Esophagus squamous epithelium (tissue), 5 donors: ENCODE results near the gene GCFC2. TPM values are rescaled to one million over a fixed set of nuclear protein-coding genes. Genes with fewer than 3 reads are reported as not detected.
"Not testable (repeated sequence)": the region's sequence is repeated elsewhere in the genome, so short reads cannot be mapped to it uniquely, and the experiment has no call there.

ENCODE experiments used
- DNase-seq: peaks from one replicate; lab custom pipeline; 2025; lab: John Stamatoyannopoulos, UW
- H3K27ac ChIP-seq, 4 donors: fragments of 200-600 bp; sonication (generic); one replicate each; pipeline ENCODE4 v1.5.1; 2016 to 2019; ENCODE audit warnings: mild to moderate bottlenecking in 1 of 4
- H3K27me3 ChIP-seq, 4 donors: fragments of 200-600 bp; sonication (generic); 1 replicate in 3 of 4; 2 replicates in 1 of 4; pipeline versions ENCODE4 v1.5.1 to v1.6.0; 2017 to 2021; ENCODE audit warnings: antibody characterized with exemption in 1 of 4
- H3K36me3 ChIP-seq, 3 donors: fragments of 200-600 bp; sonication (generic); one replicate each; pipeline ENCODE4 v1.5.1; 2016 to 2019
- H3K4me1 ChIP-seq, 3 donors: fragments of 200-600 bp; sonication (generic); one replicate each; pipeline ENCODE4 v1.5.1; 2017 to 2019
- H3K4me3 ChIP-seq, 4 donors: fragments of 200-600 bp; sonication (generic); 1 replicate in 3 of 4; 2 replicates in 1 of 4; pipeline ENCODE4 v1.5.1; 2016 to 2019; ENCODE audit warnings: mild to moderate bottlenecking in 2 of 4, moderate library complexity in 1 of 4
- H3K9me3 ChIP-seq, 3 donors: fragments of 200-600 bp; sonication (generic); one replicate each; pipeline ENCODE4 v1.5.1; 2016 to 2019
- POLR2A ChIP-seq, 4 donors: fragments of 450-650 bp; IDR thresholded peaks; one replicate each; pipeline ENCODE4 v1.6.1; 2017; ENCODE audit warnings: antibody characterized with exemption in 4 of 4, mild to moderate bottlenecking in 4 of 4, moderate library complexity in 3 of 4
- WGBS, 2 donors: methylation state at CpG; one replicate each; pipeline ENCODE4 v1.1.5; 2018; 5-methylcytosine and 5-hydroxymethylcytosine counted together
- intact Hi-C: fragments of 100-400 bp; cut with DNase I; formaldehyde crosslinking; loops from one replicate; pipeline ENCODE4 v1.15.0; 2022
- total RNA-seq, 4 donors: library from RNA; depleted of rRNA; stranded (reverse); fragments of >200 nt; gene quantifications; one replicate each; pipeline ENCODE4 v1.1.0, GENCODE V29; 2016
- TF ChIP-seq, protein P1 (sequence below), 6 experiments: fragments of 450-650 bp in 4 of 6; fragments of 200-600 bp in 2 of 6; sonication (generic) in 2 of 6; IDR thresholded peaks; one replicate each; pipeline ENCODE4 v1.5.1; 2016 to 2019; ENCODE audit warnings: antibody characterized with exemption in 6 of 6, mild to moderate bottlenecking in 4 of 6, moderate library complexity in 4 of 6
- donor health status: DM: yes; HTN: yes; CAD: no.

The GCFC2 gene
- total RNA-seq, 4 donors from 2014 or later = 10.2 to 22.7 (median 14.5) TPM

DNA sequence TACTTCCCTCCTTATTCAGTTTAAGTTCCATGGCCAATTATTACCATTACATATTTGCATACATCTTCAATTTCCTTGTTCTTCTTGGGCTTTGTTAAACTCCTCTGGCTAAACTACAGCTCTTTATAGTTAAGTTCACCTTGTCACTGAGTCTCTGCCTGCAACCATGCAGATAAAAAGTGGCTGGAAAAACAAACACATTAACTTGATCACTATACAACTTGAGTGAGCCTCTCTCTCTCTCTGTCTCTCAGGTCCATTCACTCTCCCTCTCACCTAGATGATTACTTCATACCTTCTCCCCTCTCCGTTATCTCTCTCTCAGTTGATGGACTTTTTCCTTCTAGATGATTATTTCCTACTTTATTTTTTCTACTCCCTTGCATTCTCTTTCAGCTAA is 30.3 kb downstream of the GCFC2 start:
- DNase-seq = no peak
- Histone ChIP-seq H3K9me3 (no peaks in the 10 kb centered on the region), H3K4me3 (no peak overlapping the region), H3K4me1 (no peaks in the 10 kb centered on the region), H3K27me3 (no peaks in the 10 kb centered on the region), H3K36me3 (peaks cover 0 to 73% (median 0%) of the 10 kb centered on the region in 3 donors), H3K27ac (no peak overlapping the region)
- WGBS, 2 donors = 88 to 96% methylated on average over 1 of the region's 1 CpG
- TF ChIP-seq, protein P1, sequence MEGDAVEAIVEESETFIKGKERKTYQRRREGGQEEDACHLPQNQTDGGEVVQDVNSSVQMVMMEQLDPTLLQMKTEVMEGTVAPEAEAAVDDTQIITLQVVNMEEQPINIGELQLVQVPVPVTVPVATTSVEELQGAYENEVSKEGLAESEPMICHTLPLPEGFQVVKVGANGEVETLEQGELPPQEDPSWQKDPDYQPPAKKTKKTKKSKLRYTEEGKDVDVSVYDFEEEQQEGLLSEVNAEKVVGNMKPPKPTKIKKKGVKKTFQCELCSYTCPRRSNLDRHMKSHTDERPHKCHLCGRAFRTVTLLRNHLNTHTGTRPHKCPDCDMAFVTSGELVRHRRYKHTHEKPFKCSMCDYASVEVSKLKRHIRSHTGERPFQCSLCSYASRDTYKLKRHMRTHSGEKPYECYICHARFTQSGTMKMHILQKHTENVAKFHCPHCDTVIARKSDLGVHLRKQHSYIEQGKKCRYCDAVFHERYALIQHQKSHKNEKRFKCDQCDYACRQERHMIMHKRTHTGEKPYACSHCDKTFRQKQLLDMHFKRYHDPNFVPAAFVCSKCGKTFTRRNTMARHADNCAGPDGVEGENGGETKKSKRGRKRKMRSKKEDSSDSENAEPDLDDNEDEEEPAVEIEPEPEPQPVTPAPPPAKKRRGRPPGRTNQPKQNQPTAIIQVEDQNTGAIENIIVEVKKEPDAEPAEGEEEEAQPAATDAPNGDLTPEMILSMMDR (IDR thresholded peaks at IDR 0.05) = no peak
- TF ChIP-seq POLR2A (IDR thresholded peaks at IDR 0.05) = no peak
- intact Hi-C loops = no loop called here

DNA sequence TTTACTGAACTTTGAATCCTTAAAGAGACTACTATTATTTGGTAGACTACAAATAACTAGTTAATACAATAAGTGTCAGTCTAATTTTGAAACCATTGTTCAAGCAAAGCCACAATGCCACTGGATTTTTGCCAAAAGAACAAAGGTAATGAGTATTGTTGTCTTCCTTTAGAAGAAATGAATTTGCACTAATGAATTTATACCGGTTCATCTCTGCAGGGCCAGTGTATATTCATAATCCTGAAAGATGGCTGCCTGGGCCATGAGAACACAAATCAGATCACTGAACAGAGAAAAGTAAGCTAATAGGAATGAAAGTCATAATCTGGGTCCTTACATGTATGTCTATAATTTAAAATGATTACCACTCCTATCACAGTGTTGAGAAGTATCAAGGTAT is 31.2 kb downstream of the GCFC2 start:
- H3K4me1 ChIP-seq = no peaks in the 10 kb centered on the region
- peaks cover 0 to 64% (median 0%) of the 10 kb centered on the region in 3 donors for H3K36me3 ChIP-seq
- 74 to 82% methylated on average over 1 of the region's 1 CpG for WGBS, 2 donors
- no peak overlapping the region for H3K4me3 ChIP-seq
- no peaks in the 10 kb centered on the region for H3K9me3 ChIP-seq
- H3K27me3 ChIP-seq = no peaks in the 10 kb centered on the region
- intact Hi-C loops = no loop called here
- no peak overlapping the region for H3K27ac ChIP-seq
- DNase-seq = no peak
- TF ChIP-seq POLR2A (IDR thresholded peaks at IDR 0.05) = no peak
- TF ChIP-seq, protein P1 (IDR thresholded peaks at IDR 0.05) = no peak

DNA sequence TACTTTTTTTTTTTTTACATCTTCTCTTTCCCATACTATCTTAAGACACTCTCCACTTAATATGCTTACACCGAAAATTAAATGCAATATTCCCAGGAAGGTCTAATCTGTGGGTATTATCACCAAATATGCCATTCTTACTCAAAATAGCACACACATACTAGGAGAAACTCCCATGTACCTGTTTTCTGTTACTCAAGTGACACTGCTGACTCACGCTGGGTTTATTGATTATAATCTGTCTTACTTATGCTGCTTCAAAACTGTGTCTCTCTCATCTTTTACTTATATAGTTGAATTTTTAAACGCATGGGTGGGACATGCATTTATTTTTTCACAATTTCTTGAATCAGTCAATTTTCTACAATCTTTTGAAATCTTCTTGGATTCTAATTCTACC is 34.3 kb downstream of the GCFC2 start:
- 92 to 97% methylated on average over 3 of the region's 3 CpGs for WGBS, 2 donors
- Histone ChIP-seq H3K27me3 (no peaks in the 10 kb centered on the region), H3K27ac (no peak overlapping the region), H3K4me1 (no peaks in the 10 kb centered on the region), H3K36me3 (peaks cover 0 to 62% (median 0%) of the 10 kb centered on the region in 3 donors), H3K4me3 (no peak overlapping the region), H3K9me3 (no peaks in the 10 kb centered on the region)
- no peak for TF ChIP-seq POLR2A (IDR thresholded peaks at IDR 0.05)
- TF ChIP-seq, protein P1 (IDR thresholded peaks at IDR 0.05) = no peak
- intact Hi-C loops = no loop called here
- no peak for DNase-seq

DNA sequence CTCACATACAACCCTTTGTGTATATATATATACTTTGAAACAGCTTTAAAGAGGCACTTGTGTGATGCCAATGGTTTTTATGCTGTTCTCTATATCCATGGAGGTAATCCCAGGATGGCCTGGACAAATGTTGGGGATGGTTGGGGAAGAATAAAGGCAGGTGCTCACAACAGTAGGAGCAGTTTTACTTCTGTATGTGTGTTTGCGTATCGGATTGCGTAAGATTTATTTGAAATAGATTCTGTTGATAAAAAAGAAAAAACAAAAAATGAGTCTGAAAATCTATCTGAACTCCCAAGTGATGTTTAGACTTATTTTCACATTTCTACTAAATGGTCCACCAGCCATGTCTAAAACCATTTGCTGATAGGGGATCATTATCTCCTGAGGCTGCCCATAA is 34.8 kb downstream of the GCFC2 start:
- Histone ChIP-seq H3K9me3 (no peaks in the 10 kb centered on the region), H3K36me3 (peaks cover 0 to 62% (median 0%) of the 10 kb centered on the region in 3 donors), H3K27me3 (no peaks in the 10 kb centered on the region), H3K4me3 (no peak overlapping the region), H3K27ac (no peak overlapping the region), H3K4me1 (no peaks in the 10 kb centered on the region)
- intact Hi-C loops = no loop called here
- DNase-seq = no peak
- WGBS, 2 donors = 97% methylated on average over 3 of the region's 3 CpGs
- TF ChIP-seq, protein P1 (IDR thresholded peaks at IDR 0.05) = no peak
- no peak for TF ChIP-seq POLR2A (IDR thresholded peaks at IDR 0.05)

DNA sequence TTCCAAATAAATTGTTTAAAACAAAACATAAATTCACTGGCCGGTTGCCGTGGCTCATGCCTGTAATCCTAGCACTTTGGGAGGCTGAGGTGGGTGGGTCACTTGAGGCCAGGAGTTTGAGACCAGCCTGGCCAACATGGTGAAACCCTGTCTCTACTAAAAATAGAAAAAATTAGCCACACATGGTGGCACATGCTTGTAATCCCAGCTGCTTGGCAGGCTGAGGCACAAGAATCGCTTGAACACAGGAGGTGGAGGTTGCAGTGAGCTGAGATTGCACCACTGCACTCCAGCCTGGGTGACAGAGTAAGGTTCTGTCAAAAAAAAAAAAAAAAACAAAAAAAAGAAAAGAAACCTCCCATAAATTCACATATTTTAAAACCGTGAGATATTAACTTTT is 35.3 kb downstream of the GCFC2 start:
- H3K4me3 ChIP-seq, H3K27me3 ChIP-seq, H3K4me1 ChIP-seq, DNase-seq, H3K9me3 ChIP-seq, intact Hi-C loops, H3K27ac ChIP-seq: not testable (repeated sequence)
- peaks cover 0 to 62% (median 0%) of the 10 kb centered on the region in 3 donors for H3K36me3 ChIP-seq
- WGBS, 2 donors = 84 to 85% methylated on average over 4 of the region's 4 CpGs

DNA sequence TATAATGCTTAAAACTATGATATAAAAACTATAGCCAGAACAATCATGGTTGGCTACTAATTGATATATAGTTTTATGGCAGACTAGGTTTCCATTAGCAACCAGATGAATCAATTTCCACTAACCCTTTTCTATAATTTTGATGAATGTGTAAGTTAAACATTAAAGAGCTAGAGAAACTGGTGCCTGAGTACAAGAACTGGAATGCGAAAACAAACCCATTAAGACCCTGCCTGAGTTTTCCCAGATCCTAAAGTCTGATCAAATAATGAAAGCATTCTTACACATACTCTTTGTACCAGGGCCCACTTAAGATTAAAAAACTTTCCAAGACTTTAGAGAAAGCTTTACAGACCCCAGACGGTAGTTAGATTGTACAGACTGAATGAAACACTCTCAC is 42.8 kb downstream of the GCFC2 start:
- Histone ChIP-seq H3K27ac (no peak overlapping the region), H3K36me3 (peaks cover 0 to 75% (median 3%) of the 10 kb centered on the region in 3 donors), H3K4me1 (no peaks in the 10 kb centered on the region), H3K4me3 (no peak overlapping the region), H3K9me3 (no peaks in the 10 kb centered on the region), H3K27me3 (no peaks in the 10 kb centered on the region)
- intact Hi-C loops = no loop called here
- TF ChIP-seq, protein P1 (IDR thresholded peaks at IDR 0.05) = no peak
- TF ChIP-seq POLR2A (IDR thresholded peaks at IDR 0.05) = no peak
- 92 to 94% methylated on average over 2 of the region's 2 CpGs for WGBS, 2 donors
- no peak for DNase-seq
